ENCODE data around the gene SRPK1.

SRPK1 gene

DNA sequence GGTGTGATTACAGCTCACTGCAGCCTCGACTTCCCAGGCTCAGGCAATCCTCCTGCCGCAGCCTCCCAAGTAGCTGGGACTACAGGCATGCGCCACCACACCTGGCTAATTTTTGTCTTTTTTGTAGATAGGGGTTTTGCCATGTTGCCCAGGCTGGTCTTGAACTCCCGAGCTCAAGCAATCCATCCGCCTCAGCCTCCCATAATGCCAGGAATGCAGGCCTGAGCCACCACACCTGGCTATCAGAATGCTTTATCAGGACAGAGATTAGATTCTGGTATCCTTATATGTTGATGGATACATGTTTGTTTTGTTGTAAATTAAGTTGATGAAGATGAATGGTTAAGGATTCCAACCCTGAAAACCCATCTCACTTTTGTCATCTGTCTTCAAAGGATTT is 91.6 kb downstream of the SRPK1 start:
- ATAC-seq (ENCODE audit: insufficient read depth, low read depth), result no peak
- no peak overlapping the region for H3K4me3 ChIP-seq (ENCODE audit: low read depth in 1 of 2, low read length in 2 of 2)

DNA sequence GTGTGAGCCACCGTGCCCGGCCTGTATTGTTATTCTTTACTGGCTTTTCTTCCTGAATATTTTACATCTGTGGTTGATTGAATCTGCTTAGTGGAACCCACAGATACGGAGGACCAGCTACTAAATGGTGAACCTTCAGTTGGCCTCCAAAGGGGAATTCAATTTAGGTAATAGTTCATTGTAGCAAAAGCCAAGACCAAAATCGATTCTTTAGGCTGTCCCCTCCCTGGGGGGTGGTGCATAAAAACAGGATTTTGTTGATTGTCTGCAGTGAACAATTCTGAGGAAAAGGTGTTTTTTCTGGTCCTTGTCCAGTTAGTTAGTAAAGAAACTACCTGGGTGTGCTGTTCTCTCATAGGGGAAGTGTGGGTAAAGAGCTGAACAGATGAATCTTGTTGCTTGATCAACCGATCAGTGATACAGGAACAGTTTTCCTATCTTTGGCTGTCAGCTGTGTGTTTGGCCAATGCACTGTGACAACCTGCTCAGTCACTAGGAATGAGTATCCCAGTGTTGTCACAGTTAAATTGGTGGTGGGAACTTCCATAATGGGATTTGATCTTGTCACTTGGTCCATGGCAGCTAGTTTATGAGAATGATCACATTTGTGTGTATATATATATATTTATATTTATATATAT is 96.2 kb downstream of the SRPK1 start:
- Histone ChIP-seq H3K9me3 (ENCODE audit: insufficient read depth, low read length, severe bottlenecking) (no peaks in the 10 kb centered on the region), H3K79me2 (ENCODE audit: insufficient read depth, low read length) (no peaks in the 10 kb centered on the region), H3K4me1 (ENCODE audit: insufficient read depth, low read length) (no peaks in the 10 kb centered on the region), H3K36me3 (ENCODE audit: insufficient read depth, low read length) (no peaks in the 10 kb centered on the region), H2AFZ (ENCODE audit: low read depth, low read length) (no peak overlapping the region), H3K9ac (ENCODE audit: low read depth, low read length) (no peak overlapping the region), H3K27me3 (ENCODE audit: insufficient read depth, low read length, poor library complexity) (no peaks in the 10 kb centered on the region), H4K20me1 (ENCODE audit: insufficient read depth, low read length) (no peaks in the 10 kb centered on the region), H3K27ac (ENCODE audit: low read length) (no peak overlapping the region), H3K4me2 (ENCODE audit: insufficient read depth, low read length) (no peak overlapping the region), H3K4me3 (ENCODE audit: low read depth in 1 of 2, low read length in 2 of 2) (no peak overlapping the region)
- no peak for DNase-seq
- no peak for ATAC-seq (ENCODE audit: insufficient read depth, low read depth)
- TF ChIP-seq EZH2 (IDR thresholded peaks at IDR 0.05; ENCODE audit: borderline replicate concordance, low read depth, low read length, severe bottlenecking) (no peak), CTCF (IDR thresholded peaks at IDR 0.05; ENCODE audit: borderline replicate concordance, extremely low read depth, low read length, poor library complexity, severe bottlenecking) (no peak)

More for the DNA sequence above, 91.6 kb downstream of the SRPK1 start:
- TF ChIP-seq EZH2 (IDR thresholded peaks at IDR 0.05; ENCODE audit: borderline replicate concordance, low read depth, low read length, severe bottlenecking) (no peak), CTCF (IDR thresholded peaks at IDR 0.05; ENCODE audit: borderline replicate concordance, extremely low read depth, low read length, poor library complexity, severe bottlenecking) (no peak)
- Histone ChIP-seq H3K4me2 (ENCODE audit: insufficient read depth, low read length) (no peak overlapping the region), H3K27me3 (ENCODE audit: insufficient read depth, low read length, poor library complexity) (no peaks in the 10 kb centered on the region), H2AFZ (ENCODE audit: low read depth, low read length) (no peak overlapping the region), H3K9me3 (ENCODE audit: insufficient read depth, low read length, severe bottlenecking) (no peaks in the 10 kb centered on the region), H3K9ac (ENCODE audit: low read depth, low read length) (no peak overlapping the region), H4K20me1 (ENCODE audit: insufficient read depth, low read length) (no peaks in the 10 kb centered on the region), H3K36me3 (ENCODE audit: insufficient read depth, low read length) (peaks cover 12% of the 10 kb centered on the region; the same call in 1 of the 2 replicates), H3K79me2 (ENCODE audit: insufficient read depth, low read length) (no peaks in the 10 kb centered on the region), H3K27ac (ENCODE audit: low read length) (no peak overlapping the region), H3K4me1 (ENCODE audit: insufficient read depth, low read length) (no peaks in the 10 kb centered on the region)
- no peak for DNase-seq

DNA sequence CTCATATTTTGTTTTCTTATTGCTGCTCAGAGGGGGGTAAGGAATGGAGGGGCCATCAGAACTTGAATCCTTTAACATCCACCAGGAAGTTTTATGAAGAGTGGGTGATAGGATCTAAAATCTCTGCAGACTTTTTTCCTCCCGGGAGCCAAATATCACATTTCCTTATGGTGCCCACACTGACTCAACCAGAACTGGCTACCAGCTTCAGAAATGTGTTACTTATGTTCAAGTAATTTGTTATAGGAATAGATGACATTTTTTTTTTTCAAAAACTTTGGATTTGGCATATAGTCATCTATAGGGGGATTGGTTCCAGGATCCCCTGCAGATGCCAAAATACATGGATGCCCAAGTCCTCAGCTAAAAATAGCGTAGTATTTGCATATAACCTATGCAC is 97.3 kb downstream of the SRPK1 start:
- no peak overlapping the region for H2AFZ ChIP-seq (ENCODE audit: low read depth, low read length)
- ATAC-seq (ENCODE audit: insufficient read depth, low read depth) (no peak), DNase-seq (no peak)
- no peak for TF ChIP-seq EZH2 (IDR thresholded peaks at IDR 0.05; ENCODE audit: borderline replicate concordance, low read depth, low read length, severe bottlenecking)
- no peak for TF ChIP-seq CTCF (IDR thresholded peaks at IDR 0.05; ENCODE audit: borderline replicate concordance, extremely low read depth, low read length, poor library complexity, severe bottlenecking)
- H3K4me2 ChIP-seq (ENCODE audit: insufficient read depth, low read length), result no peak overlapping the region
- H3K27me3 ChIP-seq (ENCODE audit: insufficient read depth, low read length, poor library complexity), result no peaks in the 10 kb centered on the region
- H3K4me1 ChIP-seq (ENCODE audit: insufficient read depth, low read length), result no peaks in the 10 kb centered on the region
- H3K9me3 ChIP-seq (ENCODE audit: insufficient read depth, low read length, severe bottlenecking), result no peaks in the 10 kb centered on the region
- no peaks in the 10 kb centered on the region for H4K20me1 ChIP-seq (ENCODE audit: insufficient read depth, low read length)
- H3K79me2 ChIP-seq (ENCODE audit: insufficient read depth, low read length), result no peaks in the 10 kb centered on the region
- H3K4me3 ChIP-seq (ENCODE audit: low read depth in 1 of 2, low read length in 2 of 2), result no peak overlapping the region
- no peaks in the 10 kb centered on the region for H3K36me3 ChIP-seq (ENCODE audit: insufficient read depth, low read length)
- no peak overlapping the region for H3K27ac ChIP-seq (ENCODE audit: low read length)
- H3K9ac ChIP-seq (ENCODE audit: low read depth, low read length), result no peak overlapping the region
